DLD1 (cell line): ENCODE data around the gene PLD6.

Experiments
- in situ Hi-C: cut with HindIII; loops from 2 replicates; pipeline ENCODE4 v1.10.0; 2017; ENCODE audit warnings: low sequenced_read_pairs

Gene PLD6

DNA sequence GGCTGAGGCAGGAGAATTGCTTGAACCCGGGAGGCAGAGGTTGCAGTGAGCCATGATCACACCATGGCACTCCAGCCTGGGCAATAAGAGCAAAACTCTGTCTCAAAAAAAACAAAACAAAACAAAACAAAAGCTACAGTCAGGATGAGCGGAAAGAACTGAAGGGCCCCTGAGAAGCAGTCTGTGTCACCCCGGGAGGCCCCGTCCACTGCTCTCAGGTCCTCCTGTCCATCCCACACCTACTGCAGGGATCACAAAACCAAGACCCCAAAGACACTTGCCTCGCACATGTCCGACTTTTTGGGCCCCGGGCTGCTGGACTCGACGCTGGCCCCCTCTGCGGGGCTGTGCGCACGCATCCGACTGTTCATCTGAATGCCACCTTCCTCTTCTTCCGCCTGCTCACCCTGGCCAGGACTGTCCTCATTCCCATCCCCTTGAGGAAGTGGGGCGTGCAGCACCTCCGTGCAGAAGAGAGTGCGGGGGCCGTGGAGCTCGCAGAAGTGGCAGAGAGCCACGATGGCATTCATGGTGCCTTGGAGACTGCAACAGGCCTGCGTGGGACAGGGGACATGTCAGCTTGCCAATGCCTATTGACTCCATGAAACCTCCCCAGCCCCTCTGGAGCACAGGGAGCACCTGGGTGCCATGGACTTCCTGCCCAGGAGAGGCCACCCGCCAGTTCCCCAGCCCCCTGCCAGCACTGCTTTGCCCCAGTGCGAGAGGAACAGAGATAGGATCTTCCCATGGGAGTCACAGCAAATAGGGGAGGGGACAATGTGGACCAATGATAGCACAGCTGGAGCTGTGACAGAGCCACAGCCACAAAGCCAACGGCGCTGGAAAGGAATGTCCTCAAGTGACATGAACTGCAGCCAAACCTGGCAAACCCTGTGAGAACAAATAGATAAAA lies 21.7 kb upstream of the PLD6 start:
- in situ Hi-C loops, result no loop called here

DNA sequence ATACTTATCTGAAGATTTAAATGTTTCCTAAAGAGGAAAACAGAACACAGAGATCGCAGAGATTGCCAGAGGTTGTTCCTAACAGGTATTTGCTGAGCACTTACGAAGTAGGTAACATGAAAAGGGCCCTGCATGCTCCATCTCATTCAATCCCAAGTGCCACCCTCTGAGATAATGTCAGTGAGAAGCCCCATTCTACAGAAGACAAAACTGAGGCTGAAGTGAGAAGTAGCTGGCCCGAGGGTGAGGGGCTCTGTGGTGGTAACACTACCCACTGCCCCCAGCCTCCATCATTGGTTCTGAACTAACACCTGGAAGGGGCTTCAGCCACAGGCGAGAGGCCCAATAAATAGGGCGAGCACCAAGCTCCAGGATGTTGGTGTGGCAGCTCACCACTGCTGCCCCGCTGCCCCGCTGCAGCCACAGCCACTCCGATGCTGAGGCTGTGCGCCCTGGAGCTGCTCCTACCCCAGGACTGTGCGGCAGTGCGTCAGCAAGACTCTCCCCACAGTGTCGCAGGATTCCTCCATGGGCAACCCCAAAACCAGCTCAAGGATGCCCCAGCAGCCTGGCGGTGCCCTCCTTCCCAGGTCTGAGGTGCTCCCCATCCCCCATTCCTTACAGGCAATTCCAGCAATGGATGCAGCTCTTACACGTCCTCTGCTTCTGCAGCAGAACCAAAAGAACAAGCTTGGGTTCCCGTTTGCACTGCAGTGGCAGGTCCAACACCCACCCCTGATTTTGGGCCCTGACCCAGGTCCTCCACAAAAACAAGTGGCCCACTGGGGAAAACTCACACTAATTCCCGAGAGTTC lies 20.5 kb upstream of the PLD6 start:
- in situ Hi-C loops, result no loop called here

DNA sequence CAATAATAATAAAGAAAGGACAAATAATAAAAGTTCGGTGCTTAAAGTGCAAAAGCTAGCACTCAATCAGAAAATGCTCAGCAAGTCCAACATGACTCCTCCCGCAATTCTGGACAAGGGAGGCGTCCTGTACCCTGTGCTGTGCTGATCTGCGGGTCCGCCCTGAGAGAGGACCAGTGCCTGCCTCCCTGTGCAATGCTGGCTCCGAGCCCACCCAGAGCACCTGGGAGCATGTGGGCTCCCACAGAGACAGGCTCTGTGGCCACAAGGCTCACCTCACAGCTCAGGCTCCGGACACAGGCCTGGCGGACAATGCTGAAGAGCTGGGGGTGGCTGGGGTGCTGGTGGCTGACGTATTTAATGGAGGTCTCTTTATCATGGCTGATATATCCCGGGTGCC lies 19.8 kb upstream of the PLD6 start:
- in situ Hi-C loops, result no loop called here

DNA sequence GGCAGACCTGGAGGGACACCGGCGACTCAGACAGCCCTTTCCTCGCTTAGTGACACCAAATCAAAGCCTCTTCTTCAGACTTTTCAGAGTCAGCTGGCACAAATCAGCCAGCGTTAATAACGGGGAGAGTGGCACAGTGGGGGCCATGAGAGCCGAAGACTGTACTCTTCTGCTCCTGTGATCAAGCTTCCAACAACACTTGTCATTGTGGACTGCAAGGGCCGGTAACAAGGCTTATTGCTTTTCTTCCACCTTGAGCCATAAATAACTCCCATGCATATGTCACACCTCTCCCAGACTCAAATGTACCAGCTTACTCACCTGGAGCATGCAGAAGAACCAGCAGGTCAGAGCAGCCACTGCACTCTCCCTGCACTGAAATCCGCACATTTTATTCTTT lies 18.0 kb upstream of the PLD6 start:
- in situ Hi-C loops, result no loop called here

DNA sequence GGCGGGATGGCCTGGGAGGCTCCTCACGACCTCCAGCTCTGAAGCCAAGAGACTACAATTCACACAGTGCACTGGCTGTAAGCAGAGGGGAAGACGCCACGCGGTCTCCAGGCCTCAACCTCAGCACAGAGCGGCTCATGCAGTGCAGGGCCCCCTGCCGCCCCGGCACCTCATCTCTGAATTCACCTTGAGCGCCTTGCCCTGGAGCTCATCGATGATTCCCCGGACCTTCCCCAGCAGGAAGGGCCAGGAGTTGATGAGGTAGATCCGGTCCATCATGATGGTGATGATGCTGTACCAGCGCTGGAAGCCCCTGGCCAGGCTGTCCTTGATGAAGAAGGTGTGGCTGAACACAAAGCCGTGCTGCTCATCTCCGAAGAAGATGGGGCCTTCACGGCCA lies 17.6 kb upstream of the PLD6 start:
- in situ Hi-C loops, result no loop called here

DNA sequence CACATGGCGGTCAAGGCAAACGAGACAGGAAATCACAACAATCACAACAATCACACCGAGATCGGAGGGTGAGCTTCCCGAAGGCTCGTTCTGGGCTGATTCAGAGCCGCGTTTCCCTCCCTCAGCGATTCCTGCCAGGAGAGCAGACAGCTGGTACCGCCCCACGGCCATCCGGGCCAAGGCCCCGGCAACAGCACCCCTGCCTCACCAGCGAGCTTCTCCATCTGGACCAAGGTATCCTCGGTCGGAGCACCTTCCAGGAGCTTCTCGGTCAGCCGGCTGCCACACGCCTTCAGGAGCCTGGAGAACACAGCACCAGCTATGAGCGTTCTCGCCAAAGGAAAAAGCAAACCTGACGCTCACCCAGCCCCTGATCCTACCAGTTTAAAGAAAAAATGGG lies 15.2 kb upstream of the PLD6 start:
- in situ Hi-C loops, result no loop called here

DNA sequence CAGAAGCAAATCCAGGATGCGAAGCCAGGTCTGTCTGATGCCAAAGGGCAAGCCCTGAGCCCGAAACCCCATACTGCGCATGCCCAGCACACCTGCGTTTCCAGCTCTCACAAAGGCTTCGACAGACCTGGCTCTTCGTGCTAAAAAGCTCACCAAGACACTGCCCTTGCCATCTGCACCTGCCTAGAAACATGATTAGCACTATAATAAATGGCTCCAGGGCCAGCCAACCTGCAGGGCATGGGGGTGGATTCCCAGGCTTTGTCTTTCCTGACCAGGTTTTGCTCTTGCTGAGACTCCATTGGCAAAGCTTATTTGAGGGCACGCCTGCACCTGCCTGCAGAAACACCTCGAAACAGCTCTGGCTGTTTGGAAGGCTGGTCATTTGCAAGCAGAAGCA lies 14.4 kb upstream of the PLD6 start:
- in situ Hi-C loops, result no loop called here

DNA sequence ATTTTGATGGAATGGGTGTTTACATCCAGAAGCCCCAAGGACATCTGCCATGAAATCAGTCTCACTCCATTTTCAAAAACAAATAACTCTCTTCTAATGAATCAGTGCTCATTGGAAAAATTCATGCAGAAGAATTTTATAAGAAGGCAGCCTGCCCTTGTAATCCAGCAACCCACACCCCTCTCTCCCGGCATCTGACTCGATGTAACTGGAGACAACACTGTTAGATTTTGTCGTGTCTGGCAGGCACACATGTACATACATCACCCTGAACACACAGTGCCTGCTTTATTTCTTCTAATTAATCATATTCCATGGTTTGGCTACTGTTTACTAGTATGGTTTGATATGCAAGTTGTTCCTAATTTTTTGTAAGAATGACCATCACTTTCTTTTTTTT lies 11.9 kb upstream of the PLD6 start:
- in situ Hi-C loops, result no loop called here

DNA sequence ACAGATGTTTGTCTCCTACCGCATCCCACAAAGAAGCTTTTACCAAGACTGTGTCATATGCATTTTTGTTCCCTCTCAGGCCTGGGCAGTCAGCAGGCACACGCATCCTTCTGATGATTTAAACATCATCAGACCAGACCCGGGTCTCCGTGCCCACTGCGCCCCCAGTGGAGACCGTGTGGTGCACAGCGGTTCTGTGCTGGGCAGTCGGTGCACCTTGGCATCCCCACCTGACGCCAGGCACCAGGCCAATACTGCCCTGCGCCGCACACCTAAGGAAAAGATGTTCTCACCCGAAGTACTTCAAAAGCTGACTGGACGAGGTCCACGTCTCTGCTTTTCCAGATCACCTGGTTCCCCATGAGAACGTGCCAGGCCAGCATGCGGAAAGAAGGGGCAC lies 10.6 kb upstream of the PLD6 start:
- in situ Hi-C loops, result no loop called here

DNA sequence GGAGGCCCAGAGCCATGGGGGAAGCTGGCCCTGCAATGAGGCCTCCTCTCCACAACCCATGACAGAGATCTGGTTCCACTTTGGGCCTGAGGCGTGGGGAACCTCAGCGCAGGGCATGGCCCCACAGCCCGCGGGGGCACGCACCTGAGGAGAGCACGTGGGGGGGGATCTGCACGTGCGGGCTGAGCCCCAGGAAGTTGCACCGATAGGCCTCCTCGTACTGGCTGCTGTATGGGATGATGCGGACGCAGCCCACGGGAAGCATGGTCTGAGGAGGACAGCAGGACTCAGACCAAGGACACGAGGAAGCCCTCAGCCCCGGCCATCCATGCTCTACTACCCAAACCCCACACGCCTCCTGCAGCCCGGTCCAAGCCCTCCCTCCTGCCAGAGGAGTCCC lies 10.1 kb upstream of the PLD6 start:
- in situ Hi-C loops, result no loop called here

DNA sequence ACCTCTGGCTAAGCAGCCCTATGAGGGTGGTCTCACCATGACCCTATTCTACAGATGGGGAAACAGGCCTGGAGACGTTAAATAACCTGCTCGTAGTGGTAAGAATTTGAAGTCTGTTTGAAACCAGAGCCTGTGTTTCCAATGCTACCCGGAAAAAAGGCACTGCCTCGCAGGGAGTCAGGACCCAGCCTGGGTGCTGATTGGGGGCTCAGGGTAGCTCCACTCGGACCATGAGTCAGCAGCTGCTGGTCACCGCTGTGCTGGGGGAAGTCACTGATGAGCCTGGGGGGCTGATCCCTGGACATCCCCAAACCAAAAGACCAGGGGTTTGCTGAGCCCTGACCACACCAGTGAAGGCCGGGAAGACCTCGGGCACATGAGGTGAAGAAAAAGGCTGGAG lies 9.4 kb upstream of the PLD6 start:
- in situ Hi-C loops, result no loop called here

DNA sequence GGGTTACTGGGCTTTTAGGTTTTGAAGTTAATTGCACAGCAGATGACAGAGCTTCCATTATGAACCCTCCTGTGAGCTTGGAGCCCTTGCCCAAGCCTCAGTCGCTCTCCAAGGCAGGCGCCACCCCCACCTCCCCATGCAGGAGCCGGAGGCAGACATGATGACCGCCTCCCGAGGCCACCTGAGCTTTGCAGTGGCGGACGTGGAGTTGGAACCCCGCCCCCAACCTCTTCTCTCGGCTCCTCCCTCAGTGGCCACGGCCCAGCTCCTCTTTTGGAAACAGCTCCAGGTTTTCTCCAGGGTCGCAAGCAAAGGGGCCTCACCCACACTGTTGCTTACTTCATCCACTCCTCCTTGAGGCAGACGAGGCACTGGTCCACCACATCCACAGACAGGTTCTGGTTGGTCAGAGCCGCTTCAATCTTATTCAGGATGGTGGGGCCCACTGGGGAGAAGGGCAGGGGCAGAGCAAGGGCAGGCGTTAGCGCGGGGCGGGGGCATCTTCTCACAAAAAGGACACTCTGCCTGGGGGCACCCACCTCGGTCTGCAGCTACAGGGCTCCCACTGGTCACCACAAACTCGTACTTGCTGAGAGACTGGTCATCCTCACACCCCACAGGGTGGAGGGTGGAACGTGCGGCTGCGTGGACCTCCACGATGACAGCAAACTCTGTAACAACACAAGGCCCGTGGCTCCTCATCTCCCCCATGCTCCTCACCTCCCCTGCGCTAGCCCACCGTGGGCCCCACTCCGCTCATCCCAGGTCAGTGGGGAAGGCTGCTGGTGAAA lies 8.7 kb upstream of the PLD6 start:
- in situ Hi-C loops, result no loop called here

DNA sequence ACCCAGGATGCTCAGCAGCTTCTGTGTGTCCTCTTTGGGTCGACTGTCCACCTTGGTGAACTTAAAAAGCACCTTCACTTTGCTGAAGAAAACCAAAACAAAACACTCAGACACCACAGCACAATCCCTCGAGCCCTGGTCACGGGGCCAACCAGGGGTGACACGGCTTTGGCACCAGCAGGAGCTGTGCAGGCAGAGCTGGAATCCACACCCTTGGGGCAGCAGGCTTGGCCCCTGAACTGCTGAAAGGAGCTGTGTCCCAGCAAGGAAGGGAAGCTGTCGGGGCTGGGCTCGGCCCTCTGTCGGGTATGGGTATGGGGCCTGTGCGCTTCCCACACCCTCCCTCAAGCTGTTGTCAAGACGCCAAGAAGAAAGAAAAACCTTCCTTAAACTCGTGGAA lies 7.6 kb upstream of the PLD6 start:
- in situ Hi-C loops, result no loop called here

DNA sequence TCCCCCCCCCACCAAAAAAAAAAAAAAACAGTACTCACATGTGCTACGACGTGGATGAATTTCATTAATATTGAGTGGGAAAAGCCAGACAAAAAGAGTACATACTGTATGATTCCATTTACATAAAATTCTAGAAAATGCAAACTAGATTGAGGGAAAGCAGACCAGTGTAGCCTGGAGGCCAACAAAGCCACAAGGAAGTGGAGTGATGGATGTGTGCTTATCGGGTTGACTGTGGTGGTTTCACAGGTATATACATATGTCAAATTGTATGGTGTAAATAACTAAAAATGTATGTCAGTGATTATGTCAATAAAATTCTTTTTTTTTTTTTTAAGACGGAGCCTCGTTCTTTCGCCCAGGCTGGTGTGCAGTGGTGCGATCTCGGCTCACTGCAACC lies 1.9 kb upstream of the PLD6 start:
- in situ Hi-C loops, result no loop called here

DNA sequence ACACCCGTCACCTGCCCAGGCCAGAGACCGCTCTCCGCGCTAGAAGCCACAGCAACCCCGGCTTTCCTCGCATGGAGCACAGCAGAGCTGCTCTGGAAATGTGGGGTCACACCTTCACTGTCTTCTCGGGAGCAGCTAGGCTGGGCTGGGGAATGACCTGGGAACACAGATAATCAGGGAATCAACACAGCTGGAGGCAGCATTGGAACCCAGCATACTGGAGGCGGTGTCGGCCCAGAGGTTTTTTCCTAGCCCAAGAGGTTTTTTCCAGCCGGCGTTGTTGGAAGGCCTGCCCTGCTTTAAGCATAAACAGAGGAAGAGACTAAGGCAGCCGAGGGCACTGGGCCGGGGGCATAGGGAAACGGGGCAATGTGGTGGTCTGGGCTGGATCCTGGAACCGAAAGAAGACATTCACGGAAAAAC lies 791 bp upstream of the PLD6 start:
- in situ Hi-C loops, result no loop called here

DNA sequence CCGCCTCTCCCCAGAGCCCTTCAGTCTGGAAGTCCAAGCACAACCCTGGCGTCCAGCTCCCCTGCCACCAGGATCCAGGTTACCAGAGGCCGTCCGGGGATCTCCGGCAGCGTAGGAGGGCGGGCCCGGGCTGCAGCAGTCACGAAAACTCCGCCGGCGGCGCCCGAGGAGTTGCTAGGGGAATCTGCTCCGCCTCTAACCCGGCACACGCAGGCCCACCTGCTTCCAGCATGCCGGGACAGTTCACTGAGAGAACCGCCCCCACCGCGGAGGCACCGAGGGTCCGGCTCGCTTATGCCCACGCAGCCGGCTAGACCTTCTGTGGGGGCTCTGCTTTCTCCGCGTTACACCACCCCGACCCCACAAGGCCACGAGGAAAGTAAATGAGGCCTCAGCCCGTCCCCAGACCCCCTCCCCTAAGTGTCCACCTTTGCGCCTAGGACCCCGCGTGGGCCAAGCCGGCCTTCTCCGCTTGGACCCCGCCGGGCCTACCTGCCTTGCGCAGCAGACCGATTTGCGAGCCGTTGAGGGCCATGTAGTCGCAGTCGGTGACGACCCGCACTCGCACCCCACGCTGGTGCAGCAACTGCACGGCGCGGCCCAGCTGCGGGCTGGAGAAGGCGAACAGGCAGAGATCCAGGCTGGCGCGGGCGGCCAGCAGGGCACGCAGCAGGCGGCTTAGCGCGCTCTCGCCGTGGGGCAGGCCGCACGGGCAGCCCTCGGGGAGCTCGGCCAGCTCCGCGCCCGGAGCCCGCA lies 587 bp downstream of the PLD6 start:
- in situ Hi-C loops, result no loop called here

DNA sequence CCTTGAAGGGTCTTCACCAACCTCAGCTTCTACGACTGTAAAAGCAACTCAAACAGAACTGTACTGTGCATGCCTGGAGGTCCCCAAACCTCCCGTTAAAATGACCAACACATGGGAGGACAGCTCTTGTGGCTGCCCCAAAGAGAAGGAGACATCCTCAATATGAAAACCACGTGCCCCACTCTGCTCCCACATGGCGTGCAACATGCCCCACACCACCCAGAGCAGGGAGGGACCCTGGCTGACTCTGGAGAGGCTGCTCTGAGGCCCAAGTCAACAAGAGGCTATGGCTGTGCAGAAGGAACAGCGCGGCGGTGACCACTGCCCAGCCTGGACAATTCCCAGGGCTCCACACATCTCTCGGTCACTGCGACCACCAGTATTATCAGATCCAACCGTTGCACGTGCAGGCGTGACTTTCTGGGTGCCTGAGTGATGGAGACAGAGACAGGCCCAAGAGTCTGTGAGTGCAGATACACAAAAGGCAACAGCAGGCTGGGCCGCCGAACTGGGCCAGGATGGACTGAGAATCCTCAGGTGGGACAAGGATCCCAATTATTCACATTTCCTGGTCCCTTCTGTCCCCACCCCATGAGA lies 1.4 kb downstream of the PLD6 start:
- in situ Hi-C loops, result no loop called here

DNA sequence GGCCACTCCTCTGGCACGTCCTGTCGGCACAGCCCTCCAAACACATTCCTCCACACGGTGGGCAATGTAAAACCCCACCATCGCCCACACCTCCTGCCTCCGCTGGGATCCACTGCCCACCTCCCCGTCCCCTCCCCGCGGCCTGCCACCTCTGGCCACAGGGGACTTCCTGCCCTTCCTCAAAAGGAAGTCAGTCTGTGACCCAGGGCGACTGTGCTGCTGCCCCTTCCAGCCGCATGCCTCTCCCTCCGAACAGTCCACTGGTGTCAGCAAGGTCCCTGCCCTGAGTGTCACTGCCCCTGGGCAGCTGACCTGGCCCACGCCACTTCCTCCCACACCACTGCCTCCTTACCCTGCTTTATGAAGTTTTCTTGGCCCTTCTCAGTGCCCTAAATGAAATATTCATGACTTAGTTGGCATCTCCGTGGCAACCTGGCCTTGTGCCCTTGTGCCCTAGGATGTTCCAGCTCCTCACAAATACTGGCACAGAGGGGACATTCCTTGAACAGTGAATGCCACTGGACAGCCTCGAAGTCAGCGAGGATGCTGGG lies 2.0 kb downstream of the PLD6 start:
- in situ Hi-C loops, result no loop called here

DNA sequence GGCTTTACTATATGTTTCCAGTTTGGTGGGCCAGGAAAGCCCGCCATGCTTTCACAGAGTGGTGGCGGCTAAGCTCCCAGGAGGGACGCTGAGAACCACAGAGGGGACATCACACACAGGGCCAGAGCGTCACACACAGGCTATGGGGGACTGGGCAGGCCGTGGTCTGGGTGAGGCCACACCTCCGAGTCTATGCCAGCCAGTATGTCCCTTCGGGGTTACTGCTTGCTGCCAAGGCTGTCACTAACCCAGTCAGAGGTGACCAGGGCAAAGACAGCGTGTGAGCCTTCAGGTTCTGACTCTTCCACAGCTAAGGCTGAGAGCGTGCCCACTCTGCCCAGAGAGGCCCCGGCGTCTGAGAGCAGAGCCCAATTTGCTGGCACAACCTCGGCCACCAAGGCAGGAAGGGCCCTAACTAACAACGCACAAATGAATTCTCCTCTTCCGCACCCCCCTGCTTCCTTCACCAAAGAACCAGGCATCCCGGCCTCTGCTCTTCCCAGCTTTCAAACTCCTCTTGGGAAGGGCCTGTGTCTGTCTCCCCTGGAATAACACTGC lies 2.9 kb downstream of the PLD6 start:
- in situ Hi-C loops, result no loop called here

DNA sequence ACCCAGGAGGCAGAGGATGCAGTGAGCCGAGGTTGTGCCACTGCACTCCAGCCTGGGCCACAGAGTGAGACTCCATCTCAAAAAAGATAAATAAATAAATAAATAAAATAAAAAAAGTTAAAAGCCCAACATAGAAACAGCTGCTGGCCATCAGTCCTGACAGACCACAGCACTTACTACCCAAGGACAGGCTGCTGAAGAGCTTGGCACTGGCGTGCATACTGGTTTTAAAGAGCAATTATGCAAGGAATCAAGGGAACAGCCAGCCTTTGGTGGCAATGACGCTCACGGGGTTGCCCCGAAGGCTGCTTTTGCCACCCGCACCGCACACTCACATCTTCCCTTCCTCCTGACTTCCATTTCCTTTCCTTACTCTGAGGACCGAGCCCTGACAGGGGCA lies 4.2 kb downstream of the PLD6 start:
- in situ Hi-C loops, result no loop called here
